Body of pancreas (tissue), 4 donors: Measurements from ENCODE around the gene MSS51. TPM values are rescaled to one million over a fixed set of nuclear protein-coding genes. Genes with fewer than 3 reads are reported as not detected.

Experiments used
- ATAC-seq: fragments of 150-250 bp; one replicate; pipeline ENCODE4 v1.9.1; 2016
- DNase-seq, 4 donors: peaks; one replicate each; pipeline ENCODE4 v3.0.0-alpha.2; 2019
- H3K27ac ChIP-seq, 4 donors: fragments of 200-600 bp; sonication (generic); 1 replicate in 3 of 4; 2 replicates in 1 of 4; pipeline versions ENCODE4 v1.5.1 to v1.6.1; 2016 to 2019; ENCODE audit warnings: mild to moderate bottlenecking in 1 of 4, mixed read lengths in 1 of 4, moderate library complexity in 1 of 4
- H3K27me3 ChIP-seq, 2 donors: fragments of 200-600 bp; sonication (generic); one replicate each; pipeline ENCODE4 v1.6.0; 2016; ENCODE audit warnings: mild to moderate bottlenecking in 1 of 2
- H3K36me3 ChIP-seq, 2 donors: fragments of 200-600 bp; sonication (generic); replicated peaks in 1 of 2; 2 replicates each; pipeline ENCODE4 v1.5.1; 2016; ENCODE audit warnings: low read depth in 2 of 2; ENCODE audit not compliant: insufficient read depth in 1 of 2
- H3K4me1 ChIP-seq: fragments of 200-600 bp; sonication (generic); one replicate; pipeline ENCODE4 v1.6.0; 2016
- H3K4me3 ChIP-seq, 2 donors: fragments of 200-600 bp; sonication (generic); 1 replicate in 1 of 2; 2 replicates in 1 of 2; pipeline ENCODE4 v1.5.1; 2016 to 2019
- H3K9me3 ChIP-seq, 3 donors: fragments of 200-600 bp; sonication (generic); 1 replicate in 2 of 3; 2 replicates in 1 of 3; pipeline ENCODE4 v1.5.1; 2016
- CTCF ChIP-seq, 7 experiments: fragments of 450-650 bp in 4 of 7; fragments of 200-600 bp in 3 of 7; sonication (generic) in 3 of 7; IDR thresholded peaks; one replicate each; pipeline ENCODE4 v1.5.1; 2016 to 2019; ENCODE audit warnings: antibody characterized with exemption in 7 of 7
- POLR2A ChIP-seq, 3 donors: fragments of 450-650 bp; IDR thresholded peaks; one replicate each; pipeline ENCODE4 v1.6.1; 2016; ENCODE audit warnings: antibody characterized with exemption in 3 of 3, mild to moderate bottlenecking in 2 of 3
- WGBS, 2 donors: methylation state at CpG; one replicate each; pipeline ENCODE4 v1.1.5; 2017; 5-methylcytosine and 5-hydroxymethylcytosine counted together
- intact Hi-C: fragments of 100-400 bp; cut with DNase I; formaldehyde crosslinking; loops from one replicate; pipeline ENCODE4 v1.15.1; 2023
- total RNA-seq, 2 donors: library from RNA; depleted of rRNA; stranded (reverse); fragments of >200 nt; gene quantifications; one replicate each; pipeline ENCODE4 v1.1.0, GENCODE V29; 2016

The MSS51 gene
- total RNA-seq = 1 to 10 TPM; 2.3 to 3.9 TPM

GRCh38 chr10:73433538-73433867, at the start of gene MSS51:
TSS of gene MSS51 (minus strand) at chr10:73433561. CDS start at chr10:73428284, 5,277 bp downstream.
- H3K27me3 ChIP-seq = no peaks in the 10 kb centered on the region
- ATAC-seq (no peak), DNase-seq (no peak)
- no peak within 1 kb of the TSS for H3K4me3 ChIP-seq
- no peaks in the 10 kb centered on the region for H3K4me1 ChIP-seq
- H3K27ac ChIP-seq = no peak within 1 kb of the TSS
- peaks cover 4 to 6% of the 10 kb centered on the region in 2 donors for H3K36me3 ChIP-seq
- no peak for TF ChIP-seq POLR2A (IDR thresholded peaks at IDR 0.05)
- no peak for TF ChIP-seq CTCF (IDR thresholded peaks at IDR 0.05)
- intact Hi-C loops = no loop called here
- no peaks in the 10 kb centered on the region for H3K9me3 ChIP-seq

- 87% methylated on average over 5 to 7 of the region's 7 CpGs for WGBS, 2 donors
- no peaks in the 10 kb centered on the region for H3K27me3 ChIP-seq
- H3K27ac ChIP-seq = no peak overlapping the region
- no peak for ATAC-seq
- DNase-seq = no peak
- H3K36me3 ChIP-seq = peaks cover 8 to 16% of the 10 kb centered on the region in 2 donors
- intact Hi-C loops = no loop called here
- TF ChIP-seq CTCF (IDR thresholded peaks at IDR 0.05) = no peak
- no peak for TF ChIP-seq POLR2A (IDR thresholded peaks at IDR 0.05)
- H3K9me3 ChIP-seq = no peaks in the 10 kb centered on the region
- no peak overlapping the region for H3K4me3 ChIP-seq
- no peaks in the 10 kb centered on the region for H3K4me1 ChIP-seq
Measured at GRCh38 chr10:73480158-73480557, 46.8 kb upstream of the MSS51 start.

- WGBS, 2 donors = 78 to 88% methylated on average over 3 of the region's 3 CpGs
- Histone ChIP-seq H3K4me1 (no peaks in the 10 kb centered on the region), H3K27ac (no peak overlapping the region), H3K36me3 (peaks cover 8 to 17% of the 10 kb centered on the region in 2 donors), H3K9me3 (no peaks in the 10 kb centered on the region), H3K27me3 (no peaks in the 10 kb centered on the region), H3K4me3 (no peak overlapping the region)
- intact Hi-C loops = no loop called here
- ATAC-seq (no peak), DNase-seq (no peak)
- no peak for TF ChIP-seq POLR2A (IDR thresholded peaks at IDR 0.05)
- TF ChIP-seq CTCF (IDR thresholded peaks at IDR 0.05) = no peak
Measured at GRCh38 chr10:73478636-73479035, 45.3 kb upstream of the MSS51 start.

- 55 to 63% methylated on average over 3 of the region's 3 CpGs for WGBS, 2 donors
- no peaks in the 10 kb centered on the region for H3K9me3 ChIP-seq
- DNase-seq (no peak), ATAC-seq (no peak)
- H3K36me3 ChIP-seq = peaks cover 13 to 24% of the 10 kb centered on the region in 2 donors
- no peaks in the 10 kb centered on the region for H3K4me1 ChIP-seq
- intact Hi-C loops = no loop called here
- H3K27ac ChIP-seq = no peak overlapping the region
- TF ChIP-seq POLR2A (IDR thresholded peaks at IDR 0.05) (no peak), CTCF (IDR thresholded peaks at IDR 0.05) (no peak)
- no peak overlapping the region for H3K4me3 ChIP-seq
- no peaks in the 10 kb centered on the region for H3K27me3 ChIP-seq
Measured at GRCh38 chr10:73471226-73471625, 37.9 kb upstream of the MSS51 start.

GRCh38 chr10:73469579-73469978, 36.2 kb upstream of the MSS51 start:
- intact Hi-C loops = no loop called here
- TF ChIP-seq POLR2A (IDR thresholded peaks at IDR 0.05) = no peak
- no peak for TF ChIP-seq CTCF (IDR thresholded peaks at IDR 0.05)
- Histone ChIP-seq H3K27ac (no peak overlapping the region), H3K36me3 (peaks cover 4 to 19% of the 10 kb centered on the region in 2 donors), H3K4me1 (no peaks in the 10 kb centered on the region), H3K9me3 (no peaks in the 10 kb centered on the region), H3K27me3 (no peaks in the 10 kb centered on the region), H3K4me3 (no peak overlapping the region)
- ATAC-seq = no peak
- no peak for DNase-seq
